Heart left ventricle (tissue), 16 donors: Measurements from ENCODE around the gene GDNF. TPM values are rescaled to one million over a fixed set of nuclear protein-coding genes. Genes with fewer than 3 reads are reported as not detected.

Source experiments
- ATAC-seq, 4 donors: fragments of 200-7000 bp; cut with Tn5 transposase; one replicate each; pipeline ENCODE4 v1.9.1; 2020 to 2022; ENCODE audit warnings: moderate library complexity in 4 of 4, mild to moderate bottlenecking in 3 of 4, moderate number of reproducible peaks in 1 of 4
- DNase-seq, 5 donors: peaks; one replicate each; pipeline ENCODE4 v3.0.0-alpha.2; 2020
- H3K27ac ChIP-seq, 12 donors: fragments of 200-600 bp; sonication (generic) in 4 of 12; one replicate each; pipeline versions ENCODE4 v1.5.0 to v1.8.0; 2016 to 2022; ENCODE audit warnings: mild to moderate bottlenecking in 2 of 12
- H3K27me3 ChIP-seq, 9 donors: fragments of 200-600 bp; sonication (generic) in 2 of 9; one replicate each; pipeline versions ENCODE4 v1.5.1 to v1.8.0; 2016 to 2022; ENCODE audit warnings: mild to moderate bottlenecking in 3 of 9
- H3K36me3 ChIP-seq, 9 donors: fragments of 200-600 bp; sonication (generic) in 2 of 9; one replicate each; pipeline versions ENCODE4 v1.5.0 to v1.8.0; 2018 to 2022; ENCODE audit warnings: mild to moderate bottlenecking in 2 of 9
- H3K4me1 ChIP-seq, 12 donors: fragments of 200-600 bp; sonication (generic) in 4 of 12; one replicate each; pipeline versions ENCODE4 v1.5.0 to v1.8.0; 2016 to 2022; ENCODE audit warnings: mild to moderate bottlenecking in 3 of 12
- H3K4me3 ChIP-seq, 12 donors: fragments of 200-600 bp; sonication (generic) in 4 of 12; one replicate each; pipeline versions ENCODE4 v1.5.0 to v1.8.0; 2017 to 2022; ENCODE audit warnings: mild to moderate bottlenecking in 9 of 12, moderate library complexity in 4 of 12
- H3K9me3 ChIP-seq, 12 donors: fragments of 200-600 bp; sonication (generic) in 4 of 12; one replicate each; pipeline versions ENCODE4 v1.5.0 to v1.8.0; 2016 to 2022; ENCODE audit warnings: mild to moderate bottlenecking in 1 of 12
- CTCF ChIP-seq, 12 donors: fragments of 200-600 bp; sonication (generic) in 4 of 12; IDR thresholded peaks; one replicate each; pipeline versions ENCODE4 v1.5.0 to v1.8.0; 2018 to 2022; ENCODE audit warnings: antibody characterized with exemption in 12 of 12, mild to moderate bottlenecking in 5 of 12
- POLR2A ChIP-seq, 2 donors: fragments of 450-650 bp; IDR thresholded peaks; one replicate each; pipeline ENCODE4 v1.6.1; 2017; ENCODE audit warnings: antibody characterized with exemption in 2 of 2, mild to moderate bottlenecking in 2 of 2, moderate library complexity in 2 of 2
- WGBS, 4 donors: extraction: QIAGEN DNeasy Blood & Tissue Kit in 2 of 4; methylation state at CpG; one replicate each; pipeline versions ENCODE4 v1.1.5 to v1.1.7; 2013 to 2018; 5-methylcytosine and 5-hydroxymethylcytosine counted together
- intact Hi-C, 10 donors: fragments of 100-400 bp; cut with DNase I; formaldehyde crosslinking; loops; one replicate each; pipeline versions ENCODE4 v1.11.1 to v1.14.2; 2022
- polyA plus RNA-seq, 2 donors: library from polyadenylated mRNA; stranded (reverse); fragments of 200-250 nt; gene quantifications; one replicate each; pipeline ENCODE4 v1.2.3, GENCODE V29; 2013
- total RNA-seq, 9 donors: library from RNA; depleted of rRNA in 2 of 9; stranded (reverse); fragments of >200 nt in 2 of 9; fragmentation: NEBNext Ultra II Directional in 3 of 9; extraction: Animal tissue kit (Norgen Biotek cat#: 25700) in 3 of 9; gene quantifications; one replicate each; pipeline versions ENCODE4 v1.1.0 to v1.2.4, GENCODE V29; 2016 to 2023
- donor health status: ischemic (EF 13 %, LVEDD 7.1; RV severe dilation, severe dysfunction).
- donor health status: healthy with polysubstance abuse.
- donor health status: DM: no; HTN: yes; CAD: no.
- donor health status: DM: no; HTN: no; CAD: no.
- donor health status: ischemic (EF 25% LVEDD 6.9; RV normal size, moderate dysfunction).
- donor health status: ischemic (EF 25% LVEDD 5.7; RV mildly dilated, moderate dysfunction).
- donor health status: healthy.
- donor health status: DM: yes; HTN: yes; CAD: no.
- donor health status: ischemic (EF 35%, LVEDD 5.7; RV mildly dilated, moderate dysfunction).
- donor health status: nonischemic (EF 11% LVEDD 7.7; RV severe dilation, severe dysfunction).
- donor health status: DM: yes; HTN: yes; CAD: no.
- donor health status: PGD.
- donor health status: ischemic (EF 29% LVEDD 5.4; RV normal size, mild dysfunction).
- donor health status: nonischemic (EF 23%, LVEDD 6.1; RV moderate dilation, normal function).

Gene GDNF
- total and polyA plus RNA-seq, 11 donors, result 0.03 to 0.36 (median 0.09) TPM; not detected in 4

DNA sequence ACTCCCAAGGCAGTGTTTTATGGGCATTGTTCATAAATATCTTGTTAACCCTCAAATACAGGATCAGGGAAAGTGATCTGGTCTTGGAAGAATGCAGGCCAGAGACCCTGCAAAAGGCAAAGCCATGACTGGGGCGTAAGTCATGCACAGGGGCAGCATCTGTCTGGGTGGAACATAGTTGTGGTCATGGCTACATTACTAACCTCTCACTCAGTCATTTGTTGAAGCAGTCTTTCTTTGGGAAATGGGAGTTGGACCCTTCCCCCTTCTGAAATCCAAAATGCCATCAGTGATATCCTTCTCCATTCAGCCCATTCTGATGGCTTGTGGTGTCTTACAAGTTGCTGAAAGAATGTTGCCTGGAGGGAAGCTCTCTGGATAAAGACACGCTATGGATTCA, 68.1 kb downstream of the GDNF start:
- H3K4me1 ChIP-seq, result no peaks in the 10 kb centered on the region
- intact Hi-C loops, result no loop called here
- no peak for TF ChIP-seq POLR2A (IDR thresholded peaks at IDR 0.05)
- no peak for TF ChIP-seq CTCF (IDR thresholded peaks at IDR 0.05)

DNA sequence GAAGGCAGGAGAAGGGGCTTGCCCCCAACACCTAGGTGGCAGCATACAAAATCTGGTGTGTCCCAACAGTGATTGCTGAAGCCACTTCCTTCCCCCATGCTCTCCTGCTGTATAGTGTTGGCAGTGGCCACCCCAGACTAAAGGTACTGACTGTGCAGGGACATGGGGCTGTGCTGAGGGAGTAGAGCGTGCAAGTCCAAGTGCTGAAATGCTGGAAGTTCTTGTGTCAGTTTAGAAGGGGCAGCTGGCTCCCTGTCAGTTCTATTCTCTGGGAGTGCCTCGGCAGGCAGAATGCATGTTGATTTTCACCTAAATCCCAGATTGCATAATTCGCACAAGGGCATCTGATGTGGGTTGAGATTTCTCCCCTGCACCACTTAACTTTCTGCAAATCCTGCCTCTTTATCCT, 68.6 kb downstream of the GDNF start:
- peaks cover 0 to 14% (median 8%) of the 10 kb centered on the region in 12 donors for H3K9me3 ChIP-seq
- no peaks in the 10 kb centered on the region for H3K4me1 ChIP-seq
- intact Hi-C loops, result no loop called here
- 77 to 83% (median 79%) methylated on average over 3 of the region's 3 CpGs for WGBS, 4 donors
- ATAC-seq (no peak), DNase-seq (no peak)
- H3K27ac ChIP-seq, result peak overlapping the region in 1 of 12 donors; percentile 12
- no peaks in the 10 kb centered on the region for H3K27me3 ChIP-seq
- no peak overlapping the region for H3K4me3 ChIP-seq
- no peaks in the 10 kb centered on the region for H3K36me3 ChIP-seq
- TF ChIP-seq POLR2A (IDR thresholded peaks at IDR 0.05), result no peak
- no peak for TF ChIP-seq CTCF (IDR thresholded peaks at IDR 0.05)

More for the DNA sequence above, 68.1 kb downstream of the GDNF start:
- H3K27me3 ChIP-seq, result no peaks in the 10 kb centered on the region
- DNase-seq (no peak), ATAC-seq (no peak)
- no peak overlapping the region for H3K4me3 ChIP-seq
- H3K36me3 ChIP-seq, result no peaks in the 10 kb centered on the region
- WGBS, 4 donors, result 0 to 96% (median 61%) methylated on average over 1 to 2 of the region's 2 CpGs
- peaks cover 0 to 14% (median 8%) of the 10 kb centered on the region in 12 donors for H3K9me3 ChIP-seq
- H3K27ac ChIP-seq, result peak overlapping the region in 1 of 12 donors; percentile 12

- ATAC-seq (no peak), DNase-seq (no peak)
- peak overlapping the region in 1 of 12 donors; percentile 60 for H3K27ac ChIP-seq
- intact Hi-C loops, result no loop called here
- WGBS, 4 donors, result 33 to 71% (median 50%) methylated on average over 1 of the region's 1 CpG
- H3K36me3 ChIP-seq, result no peaks in the 10 kb centered on the region
- no peak overlapping the region for H3K4me3 ChIP-seq
- H3K4me1 ChIP-seq, result no peaks in the 10 kb centered on the region
- no peak for TF ChIP-seq POLR2A (IDR thresholded peaks at IDR 0.05)
- no peak for TF ChIP-seq CTCF (IDR thresholded peaks at IDR 0.05)
- peaks cover 0 to 14% (median 8%) of the 10 kb centered on the region in 12 donors for H3K9me3 ChIP-seq
- no peaks in the 10 kb centered on the region for H3K27me3 ChIP-seq
Observed at GRCh38 chr5:37770786-37771185, 69.1 kb downstream of the GDNF start.

DNA sequence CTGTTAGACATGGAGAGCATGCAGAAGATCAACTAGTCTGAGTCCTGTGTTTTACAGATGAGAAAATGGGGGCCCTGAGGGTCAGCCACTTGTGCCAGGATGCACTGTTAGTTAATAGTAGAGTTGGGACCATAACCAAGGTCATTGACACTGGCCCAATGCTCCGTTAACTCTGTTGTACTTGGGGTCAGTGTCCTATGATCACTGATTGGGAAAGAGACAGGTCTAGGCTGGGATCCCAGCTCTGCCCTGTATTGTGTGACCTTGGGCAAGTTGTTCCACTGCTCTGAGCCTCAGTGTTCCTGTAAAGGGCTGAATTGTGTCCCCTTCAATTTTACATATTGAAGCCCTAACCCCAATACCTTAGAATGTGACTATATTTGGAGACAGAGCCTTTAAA, 70.0 kb downstream of the GDNF start:
- no peaks in the 10 kb centered on the region for H3K27me3 ChIP-seq
- ATAC-seq (no peak), DNase-seq (no peak)
- peaks cover 0 to 7% (median 4%) of the 10 kb centered on the region in 12 donors for H3K9me3 ChIP-seq
- WGBS, 4 donors, result 80 to 93% (median 87%) methylated on average over 1 of the region's 1 CpG
- peak overlapping the region in 1 of 12 donors; percentile 60 for H3K27ac ChIP-seq
- no peak for TF ChIP-seq CTCF (IDR thresholded peaks at IDR 0.05)
- TF ChIP-seq POLR2A (IDR thresholded peaks at IDR 0.05), result no peak
- H3K4me1 ChIP-seq, result no peaks in the 10 kb centered on the region
- intact Hi-C loops, result no loop called here
- no peak overlapping the region for H3K4me3 ChIP-seq
- no peaks in the 10 kb centered on the region for H3K36me3 ChIP-seq
